Rectal smooth muscle tissue (tissue), 1 donor: ENCODE results near the gene IL11.

Experiments used
- H3K27ac ChIP-seq: one replicate; pipeline ENCODE4 v1.7.0; 2013; ENCODE audit warnings: low read depth, low read length, inconsistent platforms
- H3K27me3 ChIP-seq: one replicate; pipeline ENCODE4 v1.7.0; 2013; ENCODE audit warnings: low read length; ENCODE audit not compliant: control insufficient read depth, insufficient read depth
- H3K36me3 ChIP-seq: one replicate; pipeline ENCODE4 v1.7.0; 2013; ENCODE audit warnings: low read length; ENCODE audit not compliant: control insufficient read depth, insufficient read depth
- H3K4me1 ChIP-seq: one replicate; pipeline ENCODE4 v1.7.0; 2013; ENCODE audit warnings: low read length; ENCODE audit not compliant: control insufficient read depth, insufficient read depth
- H3K4me3 ChIP-seq: one replicate; pipeline ENCODE4 v1.7.0; 2013; ENCODE audit warnings: low read length
- H3K9ac ChIP-seq: one replicate; pipeline ENCODE4 v1.7.0; 2013; ENCODE audit warnings: low read length

The IL11 gene

GRCh38 chr19:55350620-55351315, 19.5 kb downstream of the IL11 start:
- Histone ChIP-seq H3K27ac (no peak overlapping the region), H3K4me1 (peaks cover 3% of the 10 kb centered on the region), H3K27me3 (peaks cover 24% of the 10 kb centered on the region), H3K9ac (no peak overlapping the region), H3K36me3 (no peaks in the 10 kb centered on the region), H3K4me3 (no peak overlapping the region)

- H3K27ac ChIP-seq: no peak overlapping the region
- H3K27me3 ChIP-seq: peaks cover 21% of the 10 kb centered on the region
- no peak overlapping the region for H3K9ac ChIP-seq
- no peak overlapping the region for H3K4me3 ChIP-seq
- H3K36me3 ChIP-seq: peaks cover 2% of the 10 kb centered on the region
- peaks cover 3% of the 10 kb centered on the region for H3K4me1 ChIP-seq
Observed at GRCh38 chr19:55348317-55349034, 21.8 kb downstream of the IL11 start.

GRCh38 chr19:55347442-55348009, 22.7 kb downstream of the IL11 start:
- peaks cover 10% of the 10 kb centered on the region for H3K36me3 ChIP-seq
- peaks cover 12% of the 10 kb centered on the region for H3K27me3 ChIP-seq
- no peak overlapping the region for H3K4me3 ChIP-seq
- no peak overlapping the region for H3K9ac ChIP-seq
- no peaks in the 10 kb centered on the region for H3K4me1 ChIP-seq
- H3K27ac ChIP-seq: no peak overlapping the region

GRCh38 chr19:55346725-55347441, 23.4 kb downstream of the IL11 start:
- Histone ChIP-seq H3K36me3 (peaks cover 10% of the 10 kb centered on the region), H3K9ac (no peak overlapping the region), H3K27ac (no peak overlapping the region)

GRCh38 chr19:55345818-55346724, 24.2 kb downstream of the IL11 start:
- Histone ChIP-seq H3K27me3 (peaks cover 3% of the 10 kb centered on the region), H3K9ac (no peak overlapping the region), H3K4me3 (no peak overlapping the region), H3K36me3 (peaks cover 10% of the 10 kb centered on the region), H3K4me1 (no peaks in the 10 kb centered on the region), H3K27ac (no peak overlapping the region)

More at GRCh38 chr19:55346725-55347441, 23.4 kb downstream of the IL11 start:
- Histone ChIP-seq H3K4me3 (no peak overlapping the region), H3K27me3 (peaks cover 5% of the 10 kb centered on the region), H3K4me1 (no peaks in the 10 kb centered on the region)

- Histone ChIP-seq H3K27ac (no peak overlapping the region), H3K36me3 (peaks cover 10% of the 10 kb centered on the region), H3K27me3 (no peaks in the 10 kb centered on the region), H3K4me1 (no peaks in the 10 kb centered on the region), H3K9ac (no peak overlapping the region), H3K4me3 (no peak overlapping the region)
Observed at GRCh38 chr19:55345101-55345817, 25.0 kb downstream of the IL11 start.

GRCh38 chr19:55344444-55344843, 25.8 kb downstream of the IL11 start:
- peaks cover 10% of the 10 kb centered on the region for H3K36me3 ChIP-seq
- no peaks in the 10 kb centered on the region for H3K4me1 ChIP-seq
- H3K27ac ChIP-seq: no peak overlapping the region
- H3K27me3 ChIP-seq: no peaks in the 10 kb centered on the region
- no peak overlapping the region for H3K4me3 ChIP-seq
- no peak overlapping the region for H3K9ac ChIP-seq

GRCh38 chr19:55341595-55342531, 28.4 kb downstream of the IL11 start:
- H3K4me1 ChIP-seq: peaks cover 2% of the 10 kb centered on the region
- H3K36me3 ChIP-seq: peaks cover 10% of the 10 kb centered on the region
- no peak overlapping the region for H3K4me3 ChIP-seq
- no peak overlapping the region for H3K27ac ChIP-seq
- no peak overlapping the region for H3K9ac ChIP-seq
- no peaks in the 10 kb centered on the region for H3K27me3 ChIP-seq

GRCh38 chr19:55341171-55341588, 29.1 kb downstream of the IL11 start:
- no peak overlapping the region for H3K27ac ChIP-seq
- peaks cover 10% of the 10 kb centered on the region for H3K36me3 ChIP-seq
- H3K9ac ChIP-seq: no peak overlapping the region

GRCh38 chr19:55340784-55341147, 29.5 kb downstream of the IL11 start:
- peak overlapping the region; percentile 92 for H3K4me3 ChIP-seq
- H3K9ac ChIP-seq: peak overlapping the region; percentile 96
- no peaks in the 10 kb centered on the region for H3K27me3 ChIP-seq
- H3K36me3 ChIP-seq: peaks cover 10% of the 10 kb centered on the region
- H3K4me1 ChIP-seq: peaks cover 2% of the 10 kb centered on the region
- H3K27ac ChIP-seq: no peak overlapping the region

More at GRCh38 chr19:55341171-55341588, 29.1 kb downstream of the IL11 start:
- Histone ChIP-seq H3K4me1 (peaks cover 2% of the 10 kb centered on the region), H3K27me3 (no peaks in the 10 kb centered on the region), H3K4me3 (peak overlapping the region; percentile 92)
